SH-SY5Y (cell line): Measurements from ENCODE around the gene HSPB8.

Experiments
- GATA2 ChIP-seq: IDR thresholded peaks from 2 replicates; pipeline ENCODE4 v1.6.1; 2011; ENCODE audit warnings: mild to moderate bottlenecking, low read depth, low read length
- GATA3 ChIP-seq: IDR thresholded peaks from 2 replicates; pipeline ENCODE4 v1.6.1; 2011; ENCODE audit warnings: low read depth, mild to moderate bottlenecking, low read length, moderate library complexity

DNA sequence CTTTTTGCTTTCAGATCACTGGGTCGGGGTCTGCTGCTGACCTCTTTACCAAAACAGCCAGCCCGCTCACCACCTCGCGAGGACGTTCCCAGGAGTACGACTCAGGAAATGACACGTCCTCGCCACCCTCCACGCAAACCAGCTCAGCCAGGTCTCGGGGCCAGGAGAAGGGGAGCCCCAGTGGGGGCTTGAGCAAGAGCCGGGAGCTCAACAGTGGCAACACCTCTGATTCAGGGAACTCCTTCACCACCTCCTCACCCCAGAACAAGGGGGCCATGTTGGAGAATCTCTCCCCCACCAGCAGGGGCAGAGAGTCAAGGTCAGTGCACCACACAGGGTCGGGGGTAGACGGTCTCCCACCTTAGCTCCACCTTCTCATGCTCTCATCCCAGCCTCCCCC is 33.4 kb upstream of the HSPB8 start:
- TF ChIP-seq GATA2, result no peak
- no peak for TF ChIP-seq GATA3
